ENCODE data around the gene LGR5.

- TF ChIP-seq CTCF (IDR thresholded peaks at IDR 0.05 in 8 of 11, conservative IDR thresholded peaks at IDR 0.05 in 3 of 11) (no peak), POLR2AphosphoS5 (IDR thresholded peaks at IDR 0.05) (no peak)
These were observed 2.4 kb downstream of the LGR5 start for GRCh38 chr12:71441836-71442566.

All from spleen (tissue), 7 donors.